ENCODE measurements around the gene ESPL1. TPM values are rescaled to one million over a fixed set of nuclear protein-coding genes. Genes with fewer than 3 reads are reported as not detected.

The ESPL1 gene
- total RNA-seq, 1 donor from 2014 or later, result 20.8 TPM

DNA sequence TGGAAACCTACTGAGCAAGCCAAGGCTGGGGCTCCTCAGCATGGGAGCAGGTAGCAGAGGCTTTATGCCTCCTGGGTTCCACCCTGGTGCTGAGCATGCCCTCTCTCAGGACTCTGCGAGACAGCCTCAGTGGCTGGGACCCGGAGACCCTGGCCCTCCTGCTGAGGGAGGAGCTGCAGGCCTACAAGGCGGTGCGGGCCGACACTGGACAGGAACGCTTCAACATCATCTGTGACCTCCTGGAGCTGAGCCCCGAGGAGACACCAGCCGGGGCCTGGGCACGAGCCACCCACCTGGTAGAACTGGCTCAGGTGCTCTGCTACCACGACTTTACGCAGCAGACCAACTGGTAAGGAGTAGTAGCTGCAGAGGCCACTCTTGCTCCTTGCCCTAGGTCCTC lies 8.4 kb downstream of the ESPL1 start:
- Mint-ChIP-seq H3K27ac (no peak overlapping the region), H3K4me3 (no peak overlapping the region), H3K27me3 (ENCODE audit: low read depth) (no peaks in the 10 kb centered on the region), H3K9me3 (no peaks in the 10 kb centered on the region), H3K4me1 (no peaks in the 10 kb centered on the region), H3K36me3 (peaks cover 10% of the 10 kb centered on the region)
- no peak for DNase-seq (ENCODE audit: low spot score in 2 of 2, unreplicated experiment in 2 of 2)
- TF ChIP-seq CTCF (IDR thresholded peaks at IDR 0.05; ENCODE audit: unreplicated experiment), result no peak

DNA sequence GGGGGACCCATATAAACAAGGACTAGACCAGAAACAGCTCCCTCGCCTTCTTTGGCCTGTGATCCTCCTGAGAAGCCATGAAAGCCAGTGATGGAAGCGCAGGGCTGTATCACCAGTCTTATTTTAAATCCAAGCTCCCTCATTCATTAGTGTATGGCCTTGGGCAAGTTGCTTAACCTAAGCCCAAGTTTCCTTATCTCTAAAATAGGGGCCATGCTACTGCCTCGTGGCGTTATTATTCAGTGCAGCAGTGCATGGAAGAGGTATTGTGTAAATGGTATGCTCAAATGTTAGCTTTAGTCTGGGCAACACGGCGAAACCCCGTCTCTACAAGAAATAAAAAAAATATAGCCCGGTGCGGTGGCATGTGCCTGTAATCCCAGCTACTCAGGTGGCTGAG lies 9.9 kb downstream of the ESPL1 start:
- H3K27ac Mint-ChIP-seq, result no peak overlapping the region
- no peak for DNase-seq (ENCODE audit: low spot score in 2 of 2, unreplicated experiment in 2 of 2)
- H3K9me3 Mint-ChIP-seq, result no peaks in the 10 kb centered on the region
- no peaks in the 10 kb centered on the region for H3K4me1 Mint-ChIP-seq
- no peak overlapping the region for H3K4me3 Mint-ChIP-seq
- H3K36me3 Mint-ChIP-seq, result peaks cover 9% of the 10 kb centered on the region
- no peak for TF ChIP-seq CTCF (IDR thresholded peaks at IDR 0.05; ENCODE audit: unreplicated experiment)
- no peaks in the 10 kb centered on the region for H3K27me3 Mint-ChIP-seq (ENCODE audit: low read depth)

- no peak for DNase-seq (ENCODE audit: low spot score in 2 of 2, unreplicated experiment in 2 of 2)
- H3K9me3 Mint-ChIP-seq, result no peaks in the 10 kb centered on the region
- H3K4me1 Mint-ChIP-seq, result no peaks in the 10 kb centered on the region
- H3K27ac Mint-ChIP-seq, result no peak overlapping the region
- no peak overlapping the region for H3K4me3 Mint-ChIP-seq
- peaks cover 14% of the 10 kb centered on the region for H3K36me3 Mint-ChIP-seq
- no peaks in the 10 kb centered on the region for H3K27me3 Mint-ChIP-seq (ENCODE audit: low read depth)
- no peak for TF ChIP-seq CTCF (IDR thresholded peaks at IDR 0.05; ENCODE audit: unreplicated experiment)
Measured at GRCh38 chr12:53279283-53279869, 11.3 kb downstream of the ESPL1 start.

DNA sequence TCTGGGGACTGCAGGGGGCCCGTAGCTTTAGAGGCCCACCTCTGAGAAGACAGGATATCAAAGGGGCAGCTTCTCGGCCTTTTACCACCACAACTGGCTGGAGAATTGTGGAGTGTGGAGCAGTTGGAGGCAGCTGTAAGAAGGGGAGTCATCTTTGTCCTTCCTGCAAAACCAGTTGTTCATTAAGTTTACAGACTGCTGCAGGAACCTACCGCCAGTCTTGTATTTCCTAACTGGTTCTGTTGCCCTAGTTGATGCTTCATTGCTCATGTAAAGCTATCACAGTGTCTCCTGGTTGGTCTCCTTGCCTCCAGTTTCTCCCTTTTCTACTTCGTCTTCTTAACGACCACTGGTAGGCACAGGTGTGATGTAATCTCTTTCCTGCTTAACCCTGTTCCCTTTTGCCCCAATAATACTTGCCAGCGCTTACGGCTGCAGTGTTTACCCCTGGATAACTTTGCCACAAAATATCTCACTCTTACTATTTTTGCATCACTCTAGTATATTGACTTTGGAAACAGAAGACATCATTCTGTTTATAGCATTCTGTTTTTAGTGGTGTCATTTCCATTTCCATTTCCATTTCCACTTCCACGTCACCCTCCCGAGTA lies 11.9 kb downstream of the ESPL1 start:
- DNase-seq (ENCODE audit: low spot score in 2 of 2, unreplicated experiment in 2 of 2), result no peak
- TF ChIP-seq CTCF (IDR thresholded peaks at IDR 0.05; ENCODE audit: unreplicated experiment), result no peak
- Mint-ChIP-seq H3K4me3 (no peak overlapping the region), H3K36me3 (peaks cover 14% of the 10 kb centered on the region), H3K27me3 (ENCODE audit: low read depth) (no peaks in the 10 kb centered on the region), H3K4me1 (no peaks in the 10 kb centered on the region), H3K9me3 (no peaks in the 10 kb centered on the region), H3K27ac (no peak overlapping the region)

GRCh38 chr12:53286448-53286847 lies 18.3 kb downstream of the ESPL1 start:
- Mint-ChIP-seq H3K4me3 (no peak overlapping the region), H3K27me3 (ENCODE audit: low read depth) (no peaks in the 10 kb centered on the region), H3K9me3 (no peaks in the 10 kb centered on the region), H3K27ac (no peak overlapping the region), H3K4me1 (no peaks in the 10 kb centered on the region), H3K36me3 (peaks cover 14% of the 10 kb centered on the region)
- no peak for DNase-seq (ENCODE audit: low spot score in 2 of 2, unreplicated experiment in 2 of 2)
- no peak for TF ChIP-seq CTCF (IDR thresholded peaks at IDR 0.05; ENCODE audit: unreplicated experiment)

Measured in mesothelial cell of epicardium (in vitro differentiated cells).